SK-N-SH (cell line): ENCODE results near the gene CLMP. TPM values are rescaled to one million over a fixed set of nuclear protein-coding genes. Genes with fewer than 3 reads are reported as not detected.
A peak's percentile ranks its signal among the peaks of the same experiment; 100 is the strongest.

Experiments used
- CTCF ChIA-PET: fragments of 300-600, 350-600 bp; formaldehyde crosslinking; extraction: SDS; loops from one replicate; lab custom pipeline; 2021; lab: Yijun Ruan, JAX
- POLR2A ChIA-PET: fragments of 350-600 bp; sonication (Branson Sonifier 250); formaldehyde crosslinking; extraction: SDS; loops from one replicate; lab custom pipeline; 2020; ENCODE audit warnings: antibody characterized with exemption, inconsistent platforms; lab: Yijun Ruan, JAX
- DNase-seq: peaks from one replicate; pipeline ENCODE4 v3.0.0; 2012
- H2AFZ ChIP-seq: fragments of 200-600 bp; sonication (generic); 2 replicates; pipeline ENCODE4 v1.8.1; 2016; ENCODE audit warnings: antibody characterized with exemption, mild to moderate bottlenecking, low read depth
- H3F3A ChIP-seq: fragments of 200-600 bp; sonication (generic); replicated peaks from 2 replicates; pipeline ENCODE3; 2016; ENCODE audit warnings: antibody characterized with exemption, mild to moderate bottlenecking; ENCODE audit not compliant: insufficient read depth
- H3K27ac ChIP-seq, 2 experiments: fragments of 200-500 bp in 1 of 2; fragments of 200-600 bp in 1 of 2; sonication (Bioruptor generic) in 1 of 2; sonication (generic), shearing (Covaris generic) in 1 of 2; 2 replicates each; pipeline versions ENCODE4 v1.5.1 to v1.6.1; 2014 to 2016; ENCODE audit warnings: low read depth in 2 of 2, inconsistent platforms in 1 of 2, low read length in 1 of 2, mild to moderate bottlenecking in 1 of 2, mixed read lengths in 1 of 2
- H3K27me3 ChIP-seq: fragments of 200-600 bp; sonication (generic), shearing (Covaris generic); 2 replicates; pipeline ENCODE4 v1.6.1; 2016; ENCODE audit warnings: mixed run types; ENCODE audit not compliant: insufficient read depth
- H3K36me3 ChIP-seq, 2 experiments: fragments of 200-500 bp in 1 of 2; fragments of 200-600 bp in 1 of 2; sonication (Bioruptor generic) in 1 of 2; sonication (generic) in 1 of 2; replicated peaks in 1 of 2; 2 replicates each; pipeline versions ENCODE3 to v1.5.1; 2014 to 2016; ENCODE audit warnings: low read length in 1 of 2, mild to moderate bottlenecking in 1 of 2; ENCODE audit not compliant: insufficient read depth in 2 of 2, control insufficient read depth in 1 of 2
- H3K4me1 ChIP-seq, 2 experiments: fragments of 200-500 bp in 1 of 2; fragments of 200-600 bp in 1 of 2; sonication (Bioruptor generic) in 1 of 2; sonication (generic), shearing (Covaris generic) in 1 of 2; 2 replicates each; pipeline versions ENCODE4 v1.5.1 to v1.6.1; 2014 to 2016; ENCODE audit warnings: low read depth in 1 of 2, low read length in 1 of 2, mixed run types in 1 of 2; ENCODE audit not compliant: insufficient read depth in 2 of 2, control insufficient read depth in 1 of 2
- H3K4me2 ChIP-seq: fragments of 200-600 bp; sonication (generic), shearing (Covaris generic); 2 replicates; pipeline ENCODE4 v1.6.1; 2017; ENCODE audit warnings: mixed run types
- H3K4me3 ChIP-seq, 2 experiments: fragments of 200-500 bp in 1 of 2; fragments of 200-600 bp in 1 of 2; sonication (Bioruptor generic) in 1 of 2; sonication (generic), shearing (Covaris generic) in 1 of 2; 2 replicates each; pipeline versions ENCODE4 v1.5.1 to v1.8.1; 2014 to 2016; ENCODE audit warnings: low read depth in 2 of 2, inconsistent platforms in 1 of 2, low read length in 1 of 2, mild to moderate bottlenecking in 1 of 2, mixed read lengths in 1 of 2, moderate library complexity in 1 of 2
- H3K79me2 ChIP-seq: fragments of 200-600 bp; sonication (generic); 2 replicates; pipeline ENCODE4 v1.8.1; 2017; ENCODE audit warnings: mild to moderate bottlenecking; ENCODE audit not compliant: insufficient read depth
- H3K9ac ChIP-seq: fragments of 200-600 bp; sonication (generic); 2 replicates; pipeline ENCODE4 v1.6.1; 2017; ENCODE audit warnings: mixed run types
- H3K9me2 ChIP-seq: fragments of 200-600 bp; sonication (generic); 2 replicates; pipeline ENCODE4 v1.6.1; 2017; ENCODE audit warnings: mixed run types
- H3K9me3 ChIP-seq: fragments of 200-600 bp; sonication (generic); 2 replicates; pipeline ENCODE4 v1.6.1; 2017; ENCODE audit warnings: mixed run types, mild to moderate bottlenecking, moderate library complexity
- H4K20me1 ChIP-seq: fragments of 200-600 bp; sonication (generic); 2 replicates; pipeline ENCODE4 v1.6.1; 2017; ENCODE audit warnings: mild to moderate bottlenecking, mixed run types; ENCODE audit not compliant: insufficient read depth
- CTCF ChIP-seq: fragments of 200-600 bp; sonication (generic); IDR thresholded peaks from 2 replicates; pipeline ENCODE4 v1.6.1; 2017; ENCODE audit warnings: antibody characterized with exemption, mild to moderate bottlenecking, moderate library complexity
- EZH2phosphoT487 ChIP-seq: fragments of 200-600 bp; sonication (generic); IDR thresholded peaks from 2 replicates; pipeline ENCODE4 v1.6.1; 2017; ENCODE audit warnings: low read depth, mixed run types, mild to moderate bottlenecking, antibody characterized with exemption, moderate library complexity, borderline replicate concordance
- FOXJ3 ChIP-seq: sonication (generic); formaldehyde crosslinking; IDR thresholded peaks from 2 replicates; pipeline ENCODE4 v1.5.1; 2020; ENCODE audit warnings: mild to moderate bottlenecking, missing genetic modification reagents
- JUND ChIP-seq: IDR thresholded peaks from 2 replicates; pipeline ENCODE4 v1.4.0; 2012
- MEF2A ChIP-seq: IDR thresholded peaks from 2 replicates; pipeline ENCODE4 v1.4.0; 2012; ENCODE audit warnings: low read depth, borderline replicate concordance
- MXI1 ChIP-seq: IDR thresholded peaks from 2 replicates; pipeline ENCODE4 v1.6.1; 2012; ENCODE audit warnings: mild to moderate bottlenecking, low read depth, low read length, improper control_type of control experiment
- NRF1 ChIP-seq: IDR thresholded peaks from 2 replicates; pipeline ENCODE4 v1.6.1; 2012; ENCODE audit warnings: low read depth, mild to moderate bottlenecking, low read length
- RAD21 ChIP-seq: IDR thresholded peaks from 2 replicates; pipeline ENCODE4 v1.6.1; 2012; ENCODE audit warnings: mild to moderate bottlenecking, low read length
- TAF1 ChIP-seq: IDR thresholded peaks from 2 replicates; pipeline ENCODE4 v1.6.1; 2012; ENCODE audit warnings: low read depth, mild to moderate bottlenecking, low read length, moderate library complexity, borderline replicate concordance
- WGBS: methylation state at CpG from one replicate; pipeline ENCODE4 v1.1.6; 2017; ENCODE audit warnings: low lambda C conversion rate; 5-methylcytosine and 5-hydroxymethylcytosine counted together
- polyA plus RNA-seq, 3 experiments: library from polyadenylated mRNA; depleted of rRNA; stranded (reverse); fragments of >200 nt; gene quantifications; 2 replicates each; pipeline ENCODE4 v1.2.3, GENCODE V29; 2012
- TF ChIP-seq, protein P1 (sequence below): IDR thresholded peaks from 2 replicates; pipeline ENCODE4 v1.6.1; 2012; ENCODE audit warnings: mild to moderate bottlenecking, low read depth, low read length, moderate library complexity

Gene CLMP
- polyA plus RNA-seq, 1 of the 3 experiments (the other 2 are of a cell fraction): 61.9 TPM

DNA sequence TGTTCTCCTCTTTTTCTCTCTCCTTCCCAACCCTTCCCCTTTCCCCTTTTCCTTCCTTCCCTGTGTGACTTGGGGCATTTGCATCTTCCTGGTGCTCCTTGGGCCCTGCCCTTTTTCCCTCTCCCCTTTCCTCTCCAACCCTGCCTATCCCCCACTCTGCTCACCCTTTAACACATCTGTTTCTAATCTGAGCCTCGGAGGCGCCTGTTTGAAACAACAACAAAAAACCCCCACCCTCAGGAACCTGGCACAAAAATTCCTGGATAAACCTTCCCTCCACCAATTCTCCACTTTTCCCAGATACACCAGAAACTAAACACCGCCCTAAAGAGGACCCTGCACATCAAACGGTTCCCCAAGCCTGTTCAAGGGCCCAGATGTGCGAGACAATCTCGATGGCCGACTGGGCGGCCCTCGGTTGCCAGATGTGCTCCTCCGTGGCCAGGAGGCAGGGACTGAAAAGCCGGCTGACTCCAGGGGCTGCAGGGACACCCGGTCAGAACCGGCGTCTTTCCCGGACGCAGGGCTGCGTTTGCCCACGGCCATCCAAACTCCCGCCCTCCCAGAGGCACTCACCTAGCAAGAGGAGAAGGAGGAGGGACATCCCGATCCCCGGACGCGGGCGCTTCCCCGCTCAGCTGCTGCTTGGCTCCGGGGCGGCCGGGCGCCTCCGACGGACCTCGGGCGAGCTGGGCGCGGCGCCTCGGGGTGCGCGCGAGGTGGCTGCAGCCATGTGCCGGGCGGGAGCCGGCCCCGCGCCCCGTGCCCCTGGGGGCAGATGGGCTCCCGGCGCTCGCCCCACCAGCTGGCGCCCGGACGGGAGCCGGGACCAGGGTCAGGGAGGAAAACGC lies 486 bp downstream of the CLMP start (continued):
- TF ChIP-seq, protein P1, sequence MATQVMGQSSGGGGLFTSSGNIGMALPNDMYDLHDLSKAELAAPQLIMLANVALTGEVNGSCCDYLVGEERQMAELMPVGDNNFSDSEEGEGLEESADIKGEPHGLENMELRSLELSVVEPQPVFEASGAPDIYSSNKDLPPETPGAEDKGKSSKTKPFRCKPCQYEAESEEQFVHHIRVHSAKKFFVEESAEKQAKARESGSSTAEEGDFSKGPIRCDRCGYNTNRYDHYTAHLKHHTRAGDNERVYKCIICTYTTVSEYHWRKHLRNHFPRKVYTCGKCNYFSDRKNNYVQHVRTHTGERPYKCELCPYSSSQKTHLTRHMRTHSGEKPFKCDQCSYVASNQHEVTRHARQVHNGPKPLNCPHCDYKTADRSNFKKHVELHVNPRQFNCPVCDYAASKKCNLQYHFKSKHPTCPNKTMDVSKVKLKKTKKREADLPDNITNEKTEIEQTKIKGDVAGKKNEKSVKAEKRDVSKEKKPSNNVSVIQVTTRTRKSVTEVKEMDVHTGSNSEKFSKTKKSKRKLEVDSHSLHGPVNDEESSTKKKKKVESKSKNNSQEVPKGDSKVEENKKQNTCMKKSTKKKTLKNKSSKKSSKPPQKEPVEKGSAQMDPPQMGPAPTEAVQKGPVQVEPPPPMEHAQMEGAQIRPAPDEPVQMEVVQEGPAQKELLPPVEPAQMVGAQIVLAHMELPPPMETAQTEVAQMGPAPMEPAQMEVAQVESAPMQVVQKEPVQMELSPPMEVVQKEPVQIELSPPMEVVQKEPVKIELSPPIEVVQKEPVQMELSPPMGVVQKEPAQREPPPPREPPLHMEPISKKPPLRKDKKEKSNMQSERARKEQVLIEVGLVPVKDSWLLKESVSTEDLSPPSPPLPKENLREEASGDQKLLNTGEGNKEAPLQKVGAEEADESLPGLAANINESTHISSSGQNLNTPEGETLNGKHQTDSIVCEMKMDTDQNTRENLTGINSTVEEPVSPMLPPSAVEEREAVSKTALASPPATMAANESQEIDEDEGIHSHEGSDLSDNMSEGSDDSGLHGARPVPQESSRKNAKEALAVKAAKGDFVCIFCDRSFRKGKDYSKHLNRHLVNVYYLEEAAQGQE: no peak
- TF ChIP-seq MEF2A (no peak), TAF1 (peak; percentile 56; the same call in 1 of the 2 replicates), NRF1 (no peak), CTCF (no peak), FOXJ3 (CRISPR knock-in tag) (peak; percentile 27; the same call in 1 of the 2 replicates)

- Histone ChIP-seq H3K36me3 (peaks cover 18% of the 10 kb centered on the region in 2 experiments), H2AFZ (no peak overlapping the region), H3K4me3 (peak overlapping the region; percentile 72 to 85), H3K4me1 (peaks cover 41 to 44% of the 10 kb centered on the region in 2 experiments), H3K9me3 (no peaks in the 10 kb centered on the region), H3K9ac (peak overlapping the region; percentile 86), H4K20me1 (no peaks in the 10 kb centered on the region), H3K79me2 (peaks cover 72% of the 10 kb centered on the region), H3K27me3 (no peaks in the 10 kb centered on the region), H3F3A (peaks cover 15% of the 10 kb centered on the region), H3K4me2 (peak overlapping the region; percentile 88), H3K27ac (peak overlapping the region; percentile 81 to 97), H3K9me2 (no peaks in the 10 kb centered on the region)
- 8% methylated on average over 4 of the region's 4 CpGs for WGBS
- POLR2A ChIA-PET: interaction anchor here (1.1 to 1.5 kb wide), 2 partner anchors 9 to 48 kb away, joined by 4 to 6 read pairs; no protein-coding TSS in a partner anchor
- CTCF ChIA-PET: interaction anchor here (1.2 to 3.1 kb wide), 7 partner anchors 9 to 90 kb away, joined by 3 to 10 read pairs (median 7); no protein-coding TSS in a partner anchor
- TF ChIP-seq MXI1 (peak; percentile 18; the same call in 1 of the 2 replicates), RAD21 (0 out of 2 replicates have a peak, but pooled peaks have one; percentile 12), JUND (no peak), EZH2phosphoT487 (no peak)
- peak; percentile 52 for DNase-seq
Measured at GRCh38 chr11:123193742-123194141, 1.3 kb downstream of the CLMP start.
